Measurements from ENCODE around the gene TRIM32. TPM values are rescaled to one million over a fixed set of nuclear protein-coding genes. Genes with fewer than 3 reads are reported as not detected.
A peak's percentile ranks its signal among the peaks of the same experiment; 100 is the strongest.

The TRIM32 gene, protein sequence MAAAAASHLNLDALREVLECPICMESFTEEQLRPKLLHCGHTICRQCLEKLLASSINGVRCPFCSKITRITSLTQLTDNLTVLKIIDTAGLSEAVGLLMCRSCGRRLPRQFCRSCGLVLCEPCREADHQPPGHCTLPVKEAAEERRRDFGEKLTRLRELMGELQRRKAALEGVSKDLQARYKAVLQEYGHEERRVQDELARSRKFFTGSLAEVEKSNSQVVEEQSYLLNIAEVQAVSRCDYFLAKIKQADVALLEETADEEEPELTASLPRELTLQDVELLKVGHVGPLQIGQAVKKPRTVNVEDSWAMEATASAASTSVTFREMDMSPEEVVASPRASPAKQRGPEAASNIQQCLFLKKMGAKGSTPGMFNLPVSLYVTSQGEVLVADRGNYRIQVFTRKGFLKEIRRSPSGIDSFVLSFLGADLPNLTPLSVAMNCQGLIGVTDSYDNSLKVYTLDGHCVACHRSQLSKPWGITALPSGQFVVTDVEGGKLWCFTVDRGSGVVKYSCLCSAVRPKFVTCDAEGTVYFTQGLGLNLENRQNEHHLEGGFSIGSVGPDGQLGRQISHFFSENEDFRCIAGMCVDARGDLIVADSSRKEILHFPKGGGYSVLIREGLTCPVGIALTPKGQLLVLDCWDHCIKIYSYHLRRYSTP
- total RNA-seq: 16.6 and 18.0 TPM in 2 replicates

- peak; percentile 47 for DNase-seq (ENCODE audit: low read depth, low spot score)
Observed at GRCh38 chr9:116687074-116687753, at the start of gene TRIM32. Gene TRIM32 (plus strand): TSS chr9:116687305. CDS start chr9:116697743, 10,438 bp downstream.

GRCh38 chr9:116639251-116639741 is 47.8 kb upstream of the TRIM32 start:
- DNase-seq (ENCODE audit: low read depth, low spot score): no peak

- DNase-seq (ENCODE audit: low read depth, low spot score): no peak
Observed at GRCh38 chr9:116641292-116642059, 45.6 kb upstream of the TRIM32 start.

- DNase-seq (ENCODE audit: low read depth, low spot score): no peak
Observed at GRCh38 chr9:116643691-116644090, 43.4 kb upstream of the TRIM32 start.

DNA sequence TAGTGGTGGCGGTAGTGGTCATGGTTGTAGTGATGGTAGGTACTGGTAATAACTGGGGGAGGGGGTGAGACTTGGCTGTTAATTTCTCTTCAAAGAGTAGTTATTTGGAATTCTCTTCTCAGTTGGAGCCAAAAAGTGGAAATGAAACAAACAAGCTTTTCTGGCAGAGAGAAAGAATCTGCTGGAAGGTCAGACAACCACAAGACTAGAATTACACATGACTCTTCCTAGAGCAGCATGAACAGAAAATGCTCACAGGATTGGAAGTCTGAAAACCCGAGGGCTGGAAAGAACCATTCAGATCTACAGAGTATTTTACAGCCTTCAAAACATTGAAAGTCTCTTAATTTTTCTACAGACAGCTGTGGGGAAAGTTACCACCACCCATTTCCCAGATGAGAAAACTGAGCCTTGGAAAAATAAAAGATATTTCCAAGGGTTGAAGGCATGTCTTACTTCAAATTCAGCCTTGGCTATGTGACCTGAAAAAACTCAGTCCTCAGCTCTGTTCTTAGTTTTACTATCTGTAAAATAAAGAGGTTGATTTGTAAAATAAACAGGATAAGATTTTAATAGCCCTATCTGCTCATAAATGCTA is 42.9 kb upstream of the TRIM32 start:
- DNase-seq (ENCODE audit: low read depth, low spot score): no peak

GRCh38 chr9:116646661-116647514 is 40.2 kb upstream of the TRIM32 start:
- no peak for DNase-seq (ENCODE audit: low read depth, low spot score)

DNA sequence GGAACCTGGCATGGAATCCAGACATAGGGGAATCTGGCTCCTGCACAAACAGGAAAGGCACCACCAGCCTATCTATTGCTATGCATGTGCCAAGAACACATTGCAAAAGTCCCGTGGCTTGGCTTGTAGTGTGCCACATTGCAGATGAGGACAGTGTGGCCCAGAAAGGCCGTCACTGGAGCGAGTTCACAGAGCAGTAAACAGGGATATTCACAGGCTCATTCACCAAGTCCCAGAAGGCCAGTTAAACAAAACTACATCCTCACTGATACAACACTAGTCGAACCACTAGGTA is 39.6 kb upstream of the TRIM32 start:
- no peak for DNase-seq (ENCODE audit: low read depth, low spot score)

- DNase-seq (ENCODE audit: low read depth, low spot score): no peak
Observed at GRCh38 chr9:116653348-116654058, 33.6 kb upstream of the TRIM32 start.

DNA sequence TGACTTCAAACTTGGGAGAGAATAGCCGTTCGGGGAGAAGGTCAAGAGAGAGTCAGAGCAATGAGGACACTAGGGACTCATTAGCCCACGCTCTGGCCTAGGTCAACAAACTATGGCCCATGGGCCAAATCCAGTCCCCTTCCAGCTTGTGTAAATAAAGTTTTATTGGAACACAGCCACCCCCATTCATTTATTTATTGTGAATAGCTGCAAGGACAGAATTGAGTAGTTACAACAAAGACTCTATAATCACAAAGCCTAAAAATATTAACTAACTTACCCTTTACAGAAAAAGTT is 33.1 kb upstream of the TRIM32 start:
- DNase-seq (ENCODE audit: low read depth, low spot score): no peak

GRCh38 chr9:116656501-116656971 is 30.6 kb upstream of the TRIM32 start:
- no peak for DNase-seq (ENCODE audit: low read depth, low spot score)

DNA sequence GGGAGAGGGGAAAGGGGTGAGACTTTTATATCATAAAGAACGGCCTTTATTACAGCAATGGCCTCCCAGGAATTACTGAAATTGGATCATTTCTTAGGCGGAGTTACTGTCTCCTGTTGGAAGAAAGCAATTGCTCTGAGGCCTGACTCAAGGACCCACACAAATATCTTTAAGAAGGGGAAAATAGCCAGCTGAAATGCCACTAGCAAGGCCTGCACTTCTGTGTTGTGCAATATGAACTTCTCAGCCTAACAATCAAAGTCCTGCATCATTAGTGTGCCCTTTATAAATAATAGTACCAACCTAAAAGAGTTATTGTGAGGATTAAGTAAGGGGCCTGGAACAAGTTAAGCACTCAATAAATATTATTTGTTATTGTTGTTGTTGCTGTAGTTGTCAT is 30.1 kb upstream of the TRIM32 start:
- DNase-seq (ENCODE audit: low read depth, low spot score): no peak

DNA sequence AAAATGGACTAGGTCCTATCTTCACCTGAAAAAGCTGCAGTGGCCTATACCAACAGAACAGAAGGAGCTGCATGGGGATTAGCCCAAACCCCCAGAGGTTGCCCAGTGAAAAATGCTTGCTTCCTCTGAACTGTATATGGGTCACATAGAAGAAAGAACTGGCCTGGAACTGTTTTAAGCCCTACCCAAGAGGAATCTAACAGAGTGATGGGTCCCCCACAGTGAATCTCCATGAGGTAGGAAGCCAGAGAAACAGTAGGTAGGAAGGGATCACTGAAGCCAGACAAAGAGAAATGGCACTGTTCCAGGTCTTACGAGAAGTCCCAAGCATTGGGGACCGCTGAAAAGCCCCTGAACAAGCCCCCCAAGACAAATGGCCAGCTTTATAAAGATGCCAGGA is 28.8 kb upstream of the TRIM32 start:
- no peak for DNase-seq (ENCODE audit: low read depth, low spot score)

DNA sequence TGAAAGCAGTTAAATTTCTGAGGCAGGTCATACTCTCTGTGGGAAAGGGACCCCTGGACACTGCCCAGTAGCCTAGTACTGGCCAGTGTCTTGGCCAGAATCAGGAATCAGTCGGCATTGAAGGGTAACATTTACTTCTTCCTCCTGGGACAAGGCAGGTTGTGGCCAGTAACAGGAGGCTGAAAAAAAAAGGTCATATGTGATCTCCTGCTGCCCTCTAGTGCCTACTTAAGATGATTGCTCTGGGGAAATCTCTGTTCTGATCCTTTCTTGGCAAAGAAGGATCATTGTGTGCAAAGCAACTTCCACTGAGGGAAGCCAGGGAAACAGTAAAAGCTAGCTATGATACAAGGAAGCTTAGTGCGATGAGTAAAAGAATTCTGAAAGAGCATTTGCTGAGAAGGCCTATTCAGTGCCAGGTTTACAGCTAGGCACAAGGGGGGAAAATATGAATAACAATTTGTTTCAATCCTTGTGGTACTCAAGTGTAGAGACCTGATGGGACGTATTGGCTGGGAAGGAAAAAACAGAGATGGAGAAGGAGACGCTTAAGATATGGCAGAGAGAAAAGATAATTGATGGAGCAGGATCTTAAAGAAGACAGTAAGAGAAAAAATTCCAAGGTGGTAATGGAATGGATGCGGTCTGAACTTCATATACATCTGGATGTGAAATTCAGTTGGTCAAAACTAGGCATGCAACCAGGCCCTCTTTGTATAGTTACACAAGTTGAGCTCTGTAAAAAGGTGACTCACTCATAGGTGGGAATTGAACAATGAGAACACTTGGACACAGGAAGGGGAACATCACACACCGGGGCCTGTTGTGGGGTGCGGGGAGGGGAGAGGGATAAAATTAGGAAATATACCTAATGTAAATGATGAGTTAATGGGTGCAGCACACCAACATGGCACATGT is 25.8 kb upstream of the TRIM32 start:
- DNase-seq (ENCODE audit: low read depth, low spot score): peak; percentile 37

DNA sequence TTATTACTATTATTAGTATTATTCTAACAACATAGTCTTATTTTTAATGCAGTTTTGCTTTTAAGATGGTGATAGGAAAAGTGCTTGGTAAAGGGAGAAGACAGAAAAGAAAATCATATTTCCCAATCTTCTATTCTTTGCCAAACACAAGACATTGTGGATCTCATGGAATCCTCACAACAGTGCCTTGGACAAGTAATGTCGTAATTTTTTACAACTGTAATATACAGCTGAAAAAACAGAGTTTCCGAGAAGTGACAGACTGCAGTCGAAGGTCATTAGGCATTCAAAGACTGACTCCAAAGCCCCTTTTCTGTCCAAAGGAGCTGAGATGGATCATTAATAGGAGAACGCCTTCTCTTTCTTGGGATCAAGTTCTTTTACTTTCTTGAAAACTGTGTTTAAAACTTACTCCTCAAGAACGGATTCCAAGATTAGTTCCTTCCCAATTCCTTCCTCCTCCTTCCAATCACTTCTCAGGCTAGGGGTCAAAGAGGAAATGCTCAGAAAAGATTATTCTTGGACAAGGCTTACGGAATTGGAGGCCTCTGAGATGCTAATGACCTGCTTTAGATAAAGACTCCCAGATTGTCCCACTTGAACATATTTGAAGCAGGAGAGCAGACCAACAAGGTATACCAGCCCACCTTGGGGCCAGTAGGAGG is 24.3 kb upstream of the TRIM32 start:
- DNase-seq (ENCODE audit: low read depth, low spot score): no peak

DNA sequence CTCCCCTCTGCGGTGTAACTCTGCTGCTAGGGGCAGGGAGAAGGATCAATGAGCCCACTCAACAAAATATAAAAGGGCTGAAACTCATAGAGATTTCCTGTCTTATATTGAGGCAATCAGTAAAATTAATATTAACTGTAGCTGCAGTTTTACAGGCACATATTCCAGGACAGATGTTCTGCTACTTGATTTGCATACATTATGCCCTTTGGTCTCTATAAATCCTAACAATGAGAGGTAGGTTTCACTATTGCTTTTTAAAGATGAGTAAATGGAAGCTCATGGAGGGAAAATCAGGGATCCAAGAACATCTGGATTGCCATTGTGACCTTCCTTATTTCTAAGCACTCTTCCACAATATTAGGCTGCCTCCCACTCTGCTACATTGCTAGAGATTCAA is 23.5 kb upstream of the TRIM32 start:
- no peak for DNase-seq (ENCODE audit: low read depth, low spot score)

GRCh38 chr9:116668970-116669695 is 18.0 kb upstream of the TRIM32 start:
- DNase-seq (ENCODE audit: low read depth, low spot score): no peak

DNA sequence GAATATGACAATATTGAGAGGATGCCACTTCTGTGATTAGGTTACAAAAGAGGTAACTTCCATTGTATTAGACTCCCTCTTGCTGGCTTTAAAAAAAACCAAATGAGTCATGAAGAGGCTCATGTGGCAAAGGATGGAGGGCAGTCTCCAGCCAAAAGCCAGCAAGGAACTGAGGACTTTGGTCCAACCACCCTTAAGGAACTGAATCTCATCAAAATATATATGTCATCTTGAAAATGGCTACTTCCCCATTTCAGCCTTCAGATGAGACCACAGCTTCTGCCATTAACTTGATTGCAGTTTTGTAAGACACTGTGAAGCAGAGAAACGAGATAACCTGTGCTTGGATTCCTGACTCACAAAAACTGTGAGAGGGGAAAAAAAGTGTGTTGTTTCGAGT is 15.5 kb upstream of the TRIM32 start:
- no peak for DNase-seq (ENCODE audit: low read depth, low spot score)
